ENCODE data around the gene ZNF628.

- no peak for TF ChIP-seq POLR2A (IDR thresholded peaks at IDR 0.05)
- TF ChIP-seq CTCF (IDR thresholded peaks at IDR 0.05), result no peak
Observed at GRCh38 chr19:55465460-55466240, 10.8 kb upstream of the ZNF628 start.
